Spleen (tissue), 11 donors: Measurements from ENCODE around the gene ZNF462. TPM values are rescaled to one million over a fixed set of nuclear protein-coding genes. Genes with fewer than 3 reads are reported as not detected.

ENCODE experiments used
- DNase-seq: peaks from one replicate; pipeline ENCODE4 v3.0.0-alpha.2; 2020
- H3K27ac ChIP-seq, 8 donors: fragments of 200-600 bp; sonication (generic) in 7 of 8; 1 replicate in 4 of 8; 2 replicates in 4 of 8; pipeline versions ENCODE4 v1.5.0 to v1.8.0; 2016 to 2021; ENCODE audit warnings: inconsistent platforms in 4 of 8, mild to moderate bottlenecking in 4 of 8, moderate library complexity in 1 of 8
- H3K27me3 ChIP-seq, 7 donors: fragments of 200-600 bp; sonication (generic) in 6 of 7; replicated peaks in 1 of 7; 1 replicate in 4 of 7; 2 replicates in 3 of 7; pipeline versions ENCODE4 v1.5.0 to v1.8.0; 2016 to 2021; ENCODE audit warnings: inconsistent platforms in 3 of 7, mild to moderate bottlenecking in 1 of 7
- H3K36me3 ChIP-seq, 6 donors: fragments of 200-600 bp; sonication (generic) in 5 of 6; 1 replicate in 4 of 6; 2 replicates in 2 of 6; pipeline versions ENCODE4 v1.5.0 to v1.8.0; 2016 to 2021; ENCODE audit warnings: inconsistent platforms in 2 of 6
- H3K4me1 ChIP-seq, 6 donors: fragments of 200-600 bp; sonication (generic) in 5 of 6; 1 replicate in 3 of 6; 2 replicates in 3 of 6; pipeline versions ENCODE4 v1.5.0 to v1.8.0; 2016 to 2021; ENCODE audit warnings: inconsistent platforms in 3 of 6
- H3K4me3 ChIP-seq, 8 donors: fragments of 200-600 bp; sonication (generic) in 7 of 8; 1 replicate in 4 of 8; 2 replicates in 4 of 8; pipeline versions ENCODE4 v1.5.0 to v1.8.0; 2016 to 2021; ENCODE audit warnings: inconsistent platforms in 4 of 8, mild to moderate bottlenecking in 4 of 8, moderate library complexity in 2 of 8
- H3K9me3 ChIP-seq, 8 donors: fragments of 200-600 bp; sonication (generic) in 7 of 8; 1 replicate in 4 of 8; 2 replicates in 4 of 8; pipeline versions ENCODE4 v1.5.0 to v1.8.0; 2016 to 2021; ENCODE audit warnings: inconsistent platforms in 4 of 8
- CTCF ChIP-seq, 11 experiments: fragments of 200-600 bp in 7 of 11; fragments of 450-650 bp in 4 of 11; sonication (generic) in 4 of 11; IDR thresholded peaks in 8 of 11; conservative IDR thresholded peaks in 3 of 11; 1 replicate in 7 of 11; 2 replicates in 4 of 11; pipeline versions ENCODE4 v1.4.0 to v1.8.0; 2016 to 2021; ENCODE audit warnings: antibody characterized with exemption in 11 of 11, inconsistent platforms in 4 of 11, mild to moderate bottlenecking in 1 of 11
- POLR2A ChIP-seq, 3 donors: fragments of 450-650 bp; IDR thresholded peaks; one replicate each; pipeline ENCODE4 v1.5.1; 2017; ENCODE audit warnings: antibody characterized with exemption in 3 of 3, mild to moderate bottlenecking in 1 of 3
- POLR2AphosphoS5 ChIP-seq, 3 donors: sonication (generic); formaldehyde crosslinking; IDR thresholded peaks; one replicate each; pipeline ENCODE4 v1.5.1; 2017; ENCODE audit warnings: antibody characterized with exemption in 3 of 3
- WGBS, 5 donors: extraction: QIAGEN DNeasy Blood & Tissue Kit in 3 of 5; methylation state at CpG; one replicate each; pipeline versions ENCODE4 v1.1.5 to v1.1.7; 2013 to 2018; 5-methylcytosine and 5-hydroxymethylcytosine counted together
- intact Hi-C: fragments of 100-400 bp; cut with DNase I; formaldehyde crosslinking; loops from one replicate; pipeline ENCODE4 v1.15.0; 2023; ENCODE audit warnings: low total_unique reads
- polyA plus RNA-seq, 3 donors: library from polyadenylated mRNA; stranded (reverse); fragments of 200-250 nt; gene quantifications; one replicate each; pipeline ENCODE4 v1.2.1, GENCODE V29; 2013
- total RNA-seq, 7 donors: library from RNA; depleted of rRNA in 3 of 7; stranded (reverse); fragments of >200 nt in 3 of 7; fragmentation: NEBNext Ultra II Directional in 4 of 7; extraction: Animal tissue kit (Norgen Biotek cat#: 25700) in 4 of 7; gene quantifications; one replicate each; pipeline versions ENCODE4 v1.1.0 to v1.2.1, GENCODE V29; 2016 to 2021
- donor health status: healthy with polysubstance abuse.
- donor health status: DM: no; HTN: no; CAD: no; lungs with moderate emphysema.
- donor health status: DM: no; HTN: no; CAD: no.
- donor health status: Bipolar disorder and iron deficiency.
- donor health status: healthy.
- donor health status: DM: no; HTN: no; CAD: no.
- donor health status: DM: yes; HTN: yes; CAD: no.

The ZNF462 gene
- total and polyA plus RNA-seq, 10 donors = 0.36 to 38.9 (median 20.3) TPM

- H3K27me3 ChIP-seq = no peaks in the 10 kb centered on the region
- peaks cover 0 to 8% (median 0%) of the 10 kb centered on the region in 8 donors for H3K9me3 ChIP-seq
- no peak overlapping the region for H3K4me3 ChIP-seq
- peaks cover 0 to 71% (median 3%) of the 10 kb centered on the region in 6 donors for H3K36me3 ChIP-seq
- no peaks in the 10 kb centered on the region for H3K4me1 ChIP-seq
- intact Hi-C loops = no loop called here
- 90 to 98% (median 94%) methylated on average over 5 of the region's 5 CpGs for WGBS, 5 donors
- no peak for TF ChIP-seq POLR2AphosphoS5 (IDR thresholded peaks at IDR 0.05)
- TF ChIP-seq CTCF (IDR thresholded peaks at IDR 0.05 in 8 of 11, conservative IDR thresholded peaks at IDR 0.05 in 3 of 11) = no peak
- no peak for TF ChIP-seq POLR2A (IDR thresholded peaks at IDR 0.05)
- no peak overlapping the region for H3K27ac ChIP-seq
- DNase-seq = no peak
Measured at GRCh38 chr9:106927916-106928315, 65.0 kb downstream of the ZNF462 start.

- H3K36me3 ChIP-seq = peaks cover 0 to 71% (median 3%) of the 10 kb centered on the region in 6 donors
- intact Hi-C loops = no loop called here
Measured at GRCh38 chr9:106928350-106928749, 65.4 kb downstream of the ZNF462 start.

GRCh38 chr9:106929471-106930177, 66.7 kb downstream of the ZNF462 start:
- 69 to 82% (median 73%) methylated on average over 11 of the region's 11 CpGs for WGBS, 5 donors
- peaks cover 0 to 8% (median 0%) of the 10 kb centered on the region in 8 donors for H3K9me3 ChIP-seq
- H3K27me3 ChIP-seq = no peaks in the 10 kb centered on the region
- no peak for DNase-seq
- H3K27ac ChIP-seq = no peak overlapping the region
- peaks cover 0 to 61% (median 0%) of the 10 kb centered on the region in 6 donors for H3K36me3 ChIP-seq
- no peak overlapping the region for H3K4me3 ChIP-seq
- TF ChIP-seq POLR2AphosphoS5 (IDR thresholded peaks at IDR 0.05) (no peak), POLR2A (IDR thresholded peaks at IDR 0.05) (no peak)
- no peaks in the 10 kb centered on the region for H3K4me1 ChIP-seq
- intact Hi-C loops = no loop called here

More at GRCh38 chr9:106928350-106928749, 65.4 kb downstream of the ZNF462 start:
- Histone ChIP-seq H3K27me3 (no peaks in the 10 kb centered on the region), H3K27ac (no peak overlapping the region), H3K9me3 (peaks cover 0 to 8% (median 0%) of the 10 kb centered on the region in 8 donors), H3K4me3 (no peak overlapping the region), H3K4me1 (no peaks in the 10 kb centered on the region)
- TF ChIP-seq POLR2A (IDR thresholded peaks at IDR 0.05) = no peak
- TF ChIP-seq POLR2AphosphoS5 (IDR thresholded peaks at IDR 0.05) = no peak
- no peak for TF ChIP-seq CTCF (IDR thresholded peaks at IDR 0.05 in 8 of 11, conservative IDR thresholded peaks at IDR 0.05 in 3 of 11)
- DNase-seq = no peak
- WGBS, 5 donors = 95 to 97% (median 96%) methylated on average over 18 of the region's 18 CpGs

- peaks cover 0 to 8% (median 0%) of the 10 kb centered on the region in 8 donors for H3K9me3 ChIP-seq
- H3K4me1 ChIP-seq = no peaks in the 10 kb centered on the region
- no peak overlapping the region for H3K27ac ChIP-seq
- no peaks in the 10 kb centered on the region for H3K27me3 ChIP-seq
- peaks cover 0 to 56% (median 0%) of the 10 kb centered on the region in 6 donors for H3K36me3 ChIP-seq
- TF ChIP-seq CTCF (IDR thresholded peaks at IDR 0.05 in 8 of 11, conservative IDR thresholded peaks at IDR 0.05 in 3 of 11) = no peak
- no peak for TF ChIP-seq POLR2A (IDR thresholded peaks at IDR 0.05)
- TF ChIP-seq POLR2AphosphoS5 (IDR thresholded peaks at IDR 0.05) = no peak
- H3K4me3 ChIP-seq = no peak overlapping the region
- no peak for DNase-seq
- 87 to 95% (median 92%) methylated on average over 8 of the region's 8 CpGs for WGBS, 5 donors
- intact Hi-C loops = no loop called here
Measured at GRCh38 chr9:106930477-106930876, 67.5 kb downstream of the ZNF462 start.
